ENCODE data around the gene SCGB3A2. TPM values are rescaled to one million over a fixed set of nuclear protein-coding genes. Genes with fewer than 3 reads are reported as not detected.

The SCGB3A2 gene
- total RNA-seq, 1 donor, result not detected

DNA sequence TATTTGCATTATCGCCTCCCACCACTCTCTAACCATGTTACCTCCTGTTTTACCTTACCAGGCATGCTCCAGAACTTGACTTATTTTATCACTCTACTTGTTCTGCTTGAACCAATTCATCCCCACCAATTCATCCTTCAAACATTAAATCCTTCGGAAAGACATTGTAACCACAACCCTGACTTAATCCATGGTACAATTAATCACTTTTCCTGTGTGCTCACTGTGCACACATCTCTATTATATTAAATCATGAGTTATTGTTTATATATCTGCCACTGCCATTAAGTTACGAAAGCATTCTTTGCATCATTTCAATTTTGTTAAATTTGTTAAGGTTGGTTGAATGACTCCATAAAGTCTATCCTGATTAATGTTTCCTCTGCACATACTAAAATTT lies 35.3 kb downstream of the SCGB3A2 start:
- no peak overlapping the region for H3K4me3 ChIP-seq (ENCODE audit: low read depth, low read length)
- no peak for DNase-seq (ENCODE audit: low read depth)
- TF ChIP-seq, protein P1, sequence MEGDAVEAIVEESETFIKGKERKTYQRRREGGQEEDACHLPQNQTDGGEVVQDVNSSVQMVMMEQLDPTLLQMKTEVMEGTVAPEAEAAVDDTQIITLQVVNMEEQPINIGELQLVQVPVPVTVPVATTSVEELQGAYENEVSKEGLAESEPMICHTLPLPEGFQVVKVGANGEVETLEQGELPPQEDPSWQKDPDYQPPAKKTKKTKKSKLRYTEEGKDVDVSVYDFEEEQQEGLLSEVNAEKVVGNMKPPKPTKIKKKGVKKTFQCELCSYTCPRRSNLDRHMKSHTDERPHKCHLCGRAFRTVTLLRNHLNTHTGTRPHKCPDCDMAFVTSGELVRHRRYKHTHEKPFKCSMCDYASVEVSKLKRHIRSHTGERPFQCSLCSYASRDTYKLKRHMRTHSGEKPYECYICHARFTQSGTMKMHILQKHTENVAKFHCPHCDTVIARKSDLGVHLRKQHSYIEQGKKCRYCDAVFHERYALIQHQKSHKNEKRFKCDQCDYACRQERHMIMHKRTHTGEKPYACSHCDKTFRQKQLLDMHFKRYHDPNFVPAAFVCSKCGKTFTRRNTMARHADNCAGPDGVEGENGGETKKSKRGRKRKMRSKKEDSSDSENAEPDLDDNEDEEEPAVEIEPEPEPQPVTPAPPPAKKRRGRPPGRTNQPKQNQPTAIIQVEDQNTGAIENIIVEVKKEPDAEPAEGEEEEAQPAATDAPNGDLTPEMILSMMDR (IDR thresholded peaks at IDR 0.05; ENCODE audit: insufficient read depth, low read length), result no peak

DNA sequence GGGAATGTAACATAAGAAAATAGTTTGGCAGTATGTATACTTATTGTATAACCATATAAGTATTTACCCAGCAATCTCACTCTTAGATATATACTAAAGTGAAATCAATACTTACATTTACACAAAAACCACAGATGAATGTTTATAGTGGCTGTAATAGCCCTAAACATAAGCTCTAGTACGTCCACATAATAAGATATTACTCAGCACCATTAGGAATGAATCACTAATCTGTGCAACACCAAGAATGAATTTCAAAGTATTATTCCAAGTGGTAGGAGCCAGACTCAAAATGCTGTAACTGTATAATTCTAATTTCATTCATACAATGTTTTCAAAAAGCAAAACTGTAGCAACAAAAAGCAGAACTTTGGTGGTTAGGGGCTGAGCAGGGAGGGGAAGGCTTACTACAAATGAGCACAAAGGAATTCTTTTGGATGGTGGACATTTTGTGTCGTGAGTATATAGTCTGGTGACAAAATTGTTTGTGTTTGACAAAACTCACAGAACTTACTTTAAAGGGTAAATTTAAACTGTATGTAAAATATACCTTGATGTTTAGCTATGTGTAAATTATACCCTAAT lies 39.7 kb downstream of the SCGB3A2 start:
- TF ChIP-seq, protein P1 (IDR thresholded peaks at IDR 0.05; ENCODE audit: insufficient read depth, low read length), result no peak
- no peak overlapping the region for H3K4me3 ChIP-seq (ENCODE audit: low read depth, low read length)
- DNase-seq (ENCODE audit: low read depth), result peak; percentile 34

DNA sequence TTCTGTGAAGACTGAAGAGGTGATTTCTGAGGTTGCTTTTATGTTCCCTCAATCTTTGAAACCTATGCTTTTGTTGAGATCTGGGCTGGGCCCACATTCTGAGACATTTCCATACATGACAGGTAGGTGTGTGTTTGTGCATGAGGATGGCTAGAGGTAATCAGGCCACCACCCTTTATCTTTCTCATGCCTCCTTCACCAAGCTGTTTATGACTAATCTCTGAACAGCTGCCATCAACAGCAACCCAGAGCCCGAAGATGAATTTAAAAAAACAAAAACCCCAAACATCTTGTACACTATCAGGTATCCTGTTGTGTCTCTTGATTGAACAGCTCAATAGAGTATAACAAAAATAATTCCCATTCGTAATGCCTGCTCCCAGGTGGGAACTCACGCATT lies 40.4 kb downstream of the SCGB3A2 start:
- DNase-seq (ENCODE audit: low read depth), result no peak
- no peak overlapping the region for H3K4me3 ChIP-seq (ENCODE audit: low read depth, low read length)
- TF ChIP-seq, protein P1 (IDR thresholded peaks at IDR 0.05; ENCODE audit: insufficient read depth, low read length), result no peak

DNA sequence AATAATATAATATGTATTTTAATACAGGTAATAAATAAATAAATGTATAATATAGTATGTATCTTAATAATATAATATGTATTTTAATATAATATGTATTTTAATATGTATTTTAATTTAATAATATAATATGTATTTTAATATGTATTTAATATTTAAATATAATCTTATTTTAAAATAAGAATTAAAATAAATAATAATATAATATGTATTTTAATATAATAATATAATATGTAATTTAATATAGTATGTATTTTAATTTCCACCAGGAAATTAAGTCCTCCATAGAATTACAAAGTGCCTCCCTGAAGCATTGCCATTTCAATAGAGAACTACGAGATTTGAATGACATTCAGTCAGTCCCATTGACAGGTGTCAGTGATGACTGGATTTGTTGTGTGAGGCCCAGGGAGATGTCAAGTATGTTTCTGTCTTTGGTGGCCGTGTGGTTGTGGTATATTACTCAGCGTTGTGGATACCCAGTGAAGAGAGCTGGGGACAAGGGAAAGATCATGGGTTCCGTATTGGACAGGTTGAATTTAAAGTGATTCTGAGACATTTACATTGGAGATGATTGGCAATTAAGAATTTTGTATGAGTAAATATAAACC lies 42.0 kb downstream of the SCGB3A2 start:
- no peak overlapping the region for H3K4me3 ChIP-seq (ENCODE audit: low read depth, low read length)
- TF ChIP-seq, protein P1 (IDR thresholded peaks at IDR 0.05; ENCODE audit: insufficient read depth, low read length), result no peak
- DNase-seq (ENCODE audit: low read depth), result no peak

DNA sequence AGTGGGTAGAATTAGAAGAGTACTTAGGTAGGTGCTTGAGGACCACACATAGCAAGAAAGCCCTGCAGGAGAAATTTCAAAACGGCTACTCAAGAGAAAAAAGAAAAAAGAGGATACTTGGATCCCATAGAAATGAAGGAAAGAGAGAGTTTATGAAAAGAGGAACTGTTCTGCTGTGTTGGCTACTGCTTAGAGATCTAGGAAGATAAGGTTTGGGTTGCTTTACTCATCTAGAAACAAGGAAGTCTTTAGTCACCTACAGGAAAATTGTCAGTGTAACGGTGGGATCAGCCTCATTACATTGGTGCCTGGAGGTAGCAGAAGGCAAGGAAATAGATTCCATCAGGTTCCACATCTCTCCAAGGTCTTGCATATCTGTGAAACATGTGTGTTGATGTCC lies 42.6 kb downstream of the SCGB3A2 start:
- no peak overlapping the region for H3K4me3 ChIP-seq (ENCODE audit: low read depth, low read length)
- no peak for DNase-seq (ENCODE audit: low read depth)
- TF ChIP-seq, protein P1 (IDR thresholded peaks at IDR 0.05; ENCODE audit: insufficient read depth, low read length), result no peak

DNA sequence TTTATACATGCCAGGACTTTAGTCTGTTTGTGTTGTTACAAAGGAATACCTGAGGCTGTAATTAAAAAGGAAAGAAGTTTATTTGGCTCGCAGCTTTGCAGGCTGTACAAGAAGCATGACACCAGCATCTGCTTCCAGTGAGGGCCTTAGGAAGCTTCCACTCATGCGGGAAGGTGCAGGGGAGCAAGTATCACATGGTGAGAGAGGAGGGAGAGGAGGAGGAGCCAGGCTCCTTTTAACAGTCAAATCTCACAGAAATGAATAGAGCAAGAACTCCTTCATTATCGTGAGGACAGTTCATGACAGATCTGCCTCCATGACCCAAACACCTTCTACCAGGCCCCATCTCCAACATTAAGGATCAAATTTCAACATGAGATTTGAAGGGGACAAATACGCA lies 46.5 kb downstream of the SCGB3A2 start:
- no peak for DNase-seq (ENCODE audit: low read depth)
- H3K4me3 ChIP-seq (ENCODE audit: low read depth, low read length), result no peak overlapping the region

More for the DNA sequence above, 46.5 kb downstream of the SCGB3A2 start:
- TF ChIP-seq, protein P1 (IDR thresholded peaks at IDR 0.05; ENCODE audit: insufficient read depth, low read length), result no peak

Measured in fibroblast of the aortic adventitia (primary cell).